Measurements from ENCODE around the gene SSNA1. TPM values are rescaled to one million over a fixed set of nuclear protein-coding genes. Genes with fewer than 3 reads are reported as not detected.

Gene SSNA1
- total and polyA plus RNA-seq, 2 donors (not counting 1 experiment from before 2014, with no cell fraction given), result 37.7 to 56.3 TPM

DNA sequence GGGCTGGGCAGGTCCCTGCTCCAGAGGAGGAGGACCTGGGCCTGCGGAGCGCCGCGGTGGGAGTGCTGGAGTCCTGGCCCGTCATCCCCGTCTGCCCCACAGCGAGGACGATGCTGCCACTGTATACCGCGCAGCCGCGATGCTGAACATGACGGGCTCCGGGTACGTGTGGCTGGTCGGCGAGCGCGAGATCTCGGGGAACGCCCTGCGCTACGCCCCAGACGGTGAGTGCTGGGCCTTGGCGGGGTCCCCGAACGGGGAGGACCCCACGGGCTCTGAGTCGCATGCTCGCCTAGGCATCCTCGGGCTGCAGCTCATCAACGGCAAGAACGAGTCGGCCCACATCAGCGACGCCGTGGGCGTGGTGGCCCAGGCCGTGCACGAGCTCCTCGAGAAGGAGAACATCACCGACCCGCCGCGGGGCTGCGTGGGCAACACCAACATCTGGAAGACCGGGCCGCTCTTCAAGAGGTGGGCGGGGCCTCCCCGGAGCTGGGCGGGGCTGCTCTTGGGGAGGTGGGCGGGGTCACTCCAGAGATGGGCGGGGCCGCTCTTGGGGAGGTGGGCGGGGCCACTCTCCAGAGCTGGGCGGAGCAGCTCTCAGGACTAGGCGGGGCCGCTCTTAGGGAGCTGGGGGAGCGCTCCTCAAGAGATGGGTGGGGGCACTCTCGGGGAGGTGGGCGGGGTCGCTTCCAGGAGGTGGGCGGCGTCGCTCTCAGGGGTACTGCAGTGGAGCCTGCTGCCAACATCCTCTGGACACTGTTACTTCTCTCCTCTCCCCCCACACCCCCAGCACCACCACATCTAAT is 31.7 kb upstream of the SSNA1 start:
- Histone ChIP-seq H3K27ac (ENCODE audit: insufficient read depth, low read length) (no peak overlapping the region), H3K4me2 (ENCODE audit: extremely low read depth, insufficient read depth, low read length) (peak overlapping the region; percentile 62), H4K20me1 (ENCODE audit: control insufficient read depth, extremely low read depth, insufficient read depth, low read length) (no peaks in the 10 kb centered on the region), H3K4me1 (ENCODE audit: control insufficient read depth, extremely low read depth, insufficient read depth, low read length) (no peaks in the 10 kb centered on the region), H3K79me2 (ENCODE audit: control insufficient read depth, insufficient read depth, low read length) (no peaks in the 10 kb centered on the region), H3K27me3 (ENCODE audit: control insufficient read depth, insufficient read depth, low read length) (peaks cover 23% of the 10 kb centered on the region), H3K9ac (ENCODE audit: insufficient read depth, low read length) (peak overlapping the region; percentile 42), H3K36me3 (ENCODE audit: control insufficient read depth, insufficient read depth, low read length) (no peaks in the 10 kb centered on the region), H3K4me3 (replicated peaks in 1 of 4; ENCODE audit: control extremely low read depth in 1 of 4, insufficient read depth in 1 of 4, low read depth in 3 of 4, low read length in 4 of 4) (peak overlapping the region in 2 of 4 experiments; percentile 33 to 37), H3K9me3 (ENCODE audit: control insufficient read depth, insufficient read depth, low read depth, low read length) (no peaks in the 10 kb centered on the region), H2AFZ (ENCODE audit: low read length) (peak overlapping the region; percentile 43)
- peak in 1 of 2 donors; percentile 44 for DNase-seq (ENCODE audit: low read depth in 2 of 2)
- TF ChIP-seq, protein P1, sequence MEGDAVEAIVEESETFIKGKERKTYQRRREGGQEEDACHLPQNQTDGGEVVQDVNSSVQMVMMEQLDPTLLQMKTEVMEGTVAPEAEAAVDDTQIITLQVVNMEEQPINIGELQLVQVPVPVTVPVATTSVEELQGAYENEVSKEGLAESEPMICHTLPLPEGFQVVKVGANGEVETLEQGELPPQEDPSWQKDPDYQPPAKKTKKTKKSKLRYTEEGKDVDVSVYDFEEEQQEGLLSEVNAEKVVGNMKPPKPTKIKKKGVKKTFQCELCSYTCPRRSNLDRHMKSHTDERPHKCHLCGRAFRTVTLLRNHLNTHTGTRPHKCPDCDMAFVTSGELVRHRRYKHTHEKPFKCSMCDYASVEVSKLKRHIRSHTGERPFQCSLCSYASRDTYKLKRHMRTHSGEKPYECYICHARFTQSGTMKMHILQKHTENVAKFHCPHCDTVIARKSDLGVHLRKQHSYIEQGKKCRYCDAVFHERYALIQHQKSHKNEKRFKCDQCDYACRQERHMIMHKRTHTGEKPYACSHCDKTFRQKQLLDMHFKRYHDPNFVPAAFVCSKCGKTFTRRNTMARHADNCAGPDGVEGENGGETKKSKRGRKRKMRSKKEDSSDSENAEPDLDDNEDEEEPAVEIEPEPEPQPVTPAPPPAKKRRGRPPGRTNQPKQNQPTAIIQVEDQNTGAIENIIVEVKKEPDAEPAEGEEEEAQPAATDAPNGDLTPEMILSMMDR (conservative IDR thresholded peaks at IDR 0.05 in 1 of 2, IDR thresholded peaks at IDR 0.05 in 1 of 2; ENCODE audit: low read depth in 1 of 2, low read length in 2 of 2), result no peak
- no peak for TF ChIP-seq EZH2 (IDR thresholded peaks at IDR 0.05; ENCODE audit: low read length, missing control alignments)

DNA sequence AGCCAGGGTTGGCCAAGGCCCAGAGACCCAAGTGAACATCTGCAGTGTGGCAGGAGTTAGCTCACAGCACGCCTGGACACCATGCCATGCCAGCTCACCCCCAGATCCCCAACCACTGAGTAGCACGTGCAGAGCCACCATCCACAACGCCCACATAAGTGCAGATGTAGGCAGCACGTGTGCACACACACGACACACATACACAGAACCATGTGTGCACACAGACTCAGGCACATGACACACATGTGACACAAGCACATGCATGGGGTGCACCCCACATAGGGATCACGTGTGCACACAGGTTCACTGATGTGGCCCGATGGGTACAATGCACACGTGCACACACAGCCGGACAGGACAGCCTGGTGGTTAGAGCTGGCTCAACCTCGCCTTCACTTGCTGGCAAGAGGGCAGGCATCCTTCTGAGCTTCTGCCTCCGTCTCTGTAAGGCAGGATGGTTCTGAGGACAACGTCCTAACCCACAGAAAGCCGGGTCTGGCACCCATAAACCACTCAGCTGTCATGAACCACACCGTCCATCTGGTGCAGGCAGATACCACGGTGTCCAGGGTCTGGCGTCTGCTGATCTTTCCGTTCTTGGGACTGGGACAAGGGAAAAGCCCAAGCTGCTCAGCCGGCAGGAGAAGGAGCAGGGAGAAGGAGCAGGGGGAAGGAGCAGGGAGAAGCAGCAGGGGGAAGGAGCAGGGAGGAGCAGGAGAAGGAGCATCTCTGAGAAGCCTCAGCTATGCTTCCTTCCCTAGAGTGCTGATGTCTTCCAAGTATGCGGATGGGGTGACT is 30.7 kb upstream of the SSNA1 start:
- H3K9ac ChIP-seq (ENCODE audit: insufficient read depth, low read length), result no peak overlapping the region
- no peak overlapping the region for H3K27ac ChIP-seq (ENCODE audit: insufficient read depth, low read length)
- peaks cover 26% of the 10 kb centered on the region for H3K27me3 ChIP-seq (ENCODE audit: control insufficient read depth, insufficient read depth, low read length)

DNA sequence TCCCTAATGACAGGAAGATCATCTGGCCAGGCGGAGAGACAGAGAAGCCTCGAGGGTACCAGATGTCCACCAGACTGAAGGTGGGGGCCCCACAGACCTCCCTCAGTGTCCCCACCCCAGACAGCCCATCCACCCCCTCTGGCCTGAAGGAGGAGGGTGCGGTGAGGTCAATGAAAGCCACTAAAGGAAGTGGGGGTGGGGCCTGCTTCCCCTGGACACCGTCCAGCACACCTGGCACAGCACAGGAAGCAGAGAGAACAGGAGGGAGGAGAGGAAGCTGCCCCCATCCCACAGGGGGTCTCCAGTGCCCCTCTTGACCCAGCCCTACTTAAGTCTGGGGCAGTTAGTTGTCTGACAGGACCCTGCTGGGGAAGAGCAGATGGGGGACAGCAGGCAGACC is 29.9 kb upstream of the SSNA1 start:
- Histone ChIP-seq H3K4me2 (ENCODE audit: extremely low read depth, insufficient read depth, low read length) (no peak overlapping the region), H3K79me2 (ENCODE audit: control insufficient read depth, insufficient read depth, low read length) (no peaks in the 10 kb centered on the region), H3K4me1 (ENCODE audit: control insufficient read depth, extremely low read depth, insufficient read depth, low read length) (no peaks in the 10 kb centered on the region), H3K27ac (ENCODE audit: insufficient read depth, low read length) (no peak overlapping the region), H2AFZ (ENCODE audit: low read length) (no peak overlapping the region), H4K20me1 (ENCODE audit: control insufficient read depth, extremely low read depth, insufficient read depth, low read length) (no peaks in the 10 kb centered on the region), H3K4me3 (replicated peaks in 1 of 4; ENCODE audit: control extremely low read depth in 1 of 4, insufficient read depth in 1 of 4, low read depth in 3 of 4, low read length in 4 of 4) (no peak overlapping the region), H3K9ac (ENCODE audit: insufficient read depth, low read length) (no peak overlapping the region), H3K36me3 (ENCODE audit: control insufficient read depth, insufficient read depth, low read length) (no peaks in the 10 kb centered on the region), H3K9me3 (ENCODE audit: control insufficient read depth, insufficient read depth, low read depth, low read length) (no peaks in the 10 kb centered on the region), H3K27me3 (ENCODE audit: control insufficient read depth, insufficient read depth, low read length) (peaks cover 32% of the 10 kb centered on the region)
- DNase-seq (ENCODE audit: low read depth in 2 of 2), result no peak
- TF ChIP-seq, protein P1 (conservative IDR thresholded peaks at IDR 0.05 in 1 of 2, IDR thresholded peaks at IDR 0.05 in 1 of 2; ENCODE audit: low read depth in 1 of 2, low read length in 2 of 2), result no peak
- TF ChIP-seq EZH2 (IDR thresholded peaks at IDR 0.05; ENCODE audit: low read length, missing control alignments), result no peak

More for the DNA sequence above, 30.7 kb upstream of the SSNA1 start:
- Histone ChIP-seq H3K79me2 (ENCODE audit: control insufficient read depth, insufficient read depth, low read length) (no peaks in the 10 kb centered on the region), H3K4me1 (ENCODE audit: control insufficient read depth, extremely low read depth, insufficient read depth, low read length) (no peaks in the 10 kb centered on the region), H4K20me1 (ENCODE audit: control insufficient read depth, extremely low read depth, insufficient read depth, low read length) (no peaks in the 10 kb centered on the region), H3K4me3 (replicated peaks in 1 of 4; ENCODE audit: control extremely low read depth in 1 of 4, insufficient read depth in 1 of 4, low read depth in 3 of 4, low read length in 4 of 4) (no peak overlapping the region), H3K4me2 (ENCODE audit: extremely low read depth, insufficient read depth, low read length) (no peak overlapping the region), H3K9me3 (ENCODE audit: control insufficient read depth, insufficient read depth, low read depth, low read length) (no peaks in the 10 kb centered on the region), H3K36me3 (ENCODE audit: control insufficient read depth, insufficient read depth, low read length) (no peaks in the 10 kb centered on the region), H2AFZ (ENCODE audit: low read length) (no peak overlapping the region)
- DNase-seq (ENCODE audit: low read depth in 2 of 2), result no peak
- TF ChIP-seq EZH2 (IDR thresholded peaks at IDR 0.05; ENCODE audit: low read length, missing control alignments), result no peak
- TF ChIP-seq, protein P1 (conservative IDR thresholded peaks at IDR 0.05 in 1 of 2, IDR thresholded peaks at IDR 0.05 in 1 of 2; ENCODE audit: low read depth in 1 of 2, low read length in 2 of 2), result no peak

Data from fibroblast of lung (primary cell).